DMS79 (cell line): ENCODE measurements around the gene C9orf50.

Experiments used
- DNase-seq: peaks from one replicate; lab custom pipeline; 2025; lab: John Stamatoyannopoulos, UW

Gene C9orf50

DNA sequence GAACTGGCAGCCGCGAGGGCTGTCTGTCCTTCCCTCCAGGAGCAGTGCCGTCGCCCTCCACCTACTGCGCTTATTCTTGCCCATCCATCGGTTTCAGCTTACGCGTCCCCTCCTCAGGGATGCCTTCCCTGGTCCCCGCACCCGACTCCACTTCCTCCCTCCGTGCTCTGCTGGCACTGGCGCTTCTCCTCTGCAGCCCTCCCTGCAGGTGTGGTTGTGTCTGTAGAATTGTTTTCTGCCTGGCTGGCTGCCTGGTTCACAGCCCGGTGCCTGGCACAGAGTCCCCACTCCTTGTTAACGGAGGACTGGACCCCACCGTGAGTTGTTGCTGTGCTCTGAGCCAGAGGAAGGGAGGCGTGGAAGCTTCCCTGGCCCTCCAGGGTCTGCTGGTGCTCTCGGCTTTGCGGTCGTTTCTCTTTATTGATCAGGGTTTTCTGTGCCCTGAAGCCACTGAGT, 10.8 kb upstream of the C9orf50 start:
- DNase-seq = no peak

DNA sequence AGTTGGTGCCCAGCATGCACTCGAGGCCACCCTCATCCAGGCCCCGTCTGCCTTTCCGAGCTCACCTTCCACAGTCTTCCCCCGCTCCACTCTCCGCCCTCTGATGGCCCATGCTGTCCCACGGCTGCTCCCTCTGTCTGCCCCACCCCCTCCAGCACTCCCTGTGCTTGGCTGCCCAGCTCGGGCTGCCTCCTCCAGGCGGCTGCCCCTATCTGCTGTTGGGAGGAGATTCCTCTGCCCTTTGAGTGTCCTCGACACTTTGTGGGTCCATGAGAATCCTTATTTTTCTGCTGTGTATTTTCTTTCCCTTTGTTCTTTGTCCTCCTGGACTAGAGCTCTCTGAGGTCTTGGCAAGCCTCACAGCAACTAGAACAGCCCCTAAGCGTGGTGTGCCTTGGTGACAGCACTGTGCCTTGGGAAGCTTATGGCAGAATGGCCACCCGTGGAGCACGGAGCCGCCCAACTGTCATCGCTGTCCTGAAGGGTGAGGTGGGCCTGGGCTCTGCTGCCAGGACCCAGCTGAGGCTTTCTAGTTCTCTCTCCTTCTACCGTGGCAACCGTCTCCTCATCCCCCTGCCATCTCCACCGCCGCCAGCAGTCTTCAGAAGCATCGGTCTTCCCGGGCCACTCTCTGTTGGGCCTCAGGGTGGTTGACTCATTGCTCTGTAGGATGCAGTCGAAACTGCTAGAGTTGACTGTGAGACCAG, 10.2 kb upstream of the C9orf50 start:
- DNase-seq = no peak

GRCh38 chr9:129629251-129629820, 8.4 kb upstream of the C9orf50 start:
- no peak for DNase-seq

DNA sequence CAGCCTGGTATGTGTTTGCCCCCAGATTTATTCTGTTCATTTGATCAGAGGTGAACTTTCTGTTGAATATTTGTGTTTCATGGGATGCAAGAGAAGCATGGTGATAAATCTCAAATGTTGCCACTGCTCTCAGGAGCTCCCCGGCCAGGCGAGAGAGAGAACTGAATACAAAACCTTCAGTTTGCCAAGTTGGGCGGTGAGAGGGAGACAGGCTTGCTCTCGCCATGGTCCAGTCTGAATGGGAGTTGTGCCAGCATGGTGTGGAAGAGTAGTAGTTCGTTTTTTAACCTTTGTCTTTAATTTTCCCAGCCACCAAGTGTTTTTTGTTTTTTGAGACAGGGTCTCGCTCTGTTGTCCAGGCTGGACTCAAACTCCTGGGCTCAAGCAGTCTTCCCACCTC, 7.8 kb upstream of the C9orf50 start:
- no peak for DNase-seq

DNA sequence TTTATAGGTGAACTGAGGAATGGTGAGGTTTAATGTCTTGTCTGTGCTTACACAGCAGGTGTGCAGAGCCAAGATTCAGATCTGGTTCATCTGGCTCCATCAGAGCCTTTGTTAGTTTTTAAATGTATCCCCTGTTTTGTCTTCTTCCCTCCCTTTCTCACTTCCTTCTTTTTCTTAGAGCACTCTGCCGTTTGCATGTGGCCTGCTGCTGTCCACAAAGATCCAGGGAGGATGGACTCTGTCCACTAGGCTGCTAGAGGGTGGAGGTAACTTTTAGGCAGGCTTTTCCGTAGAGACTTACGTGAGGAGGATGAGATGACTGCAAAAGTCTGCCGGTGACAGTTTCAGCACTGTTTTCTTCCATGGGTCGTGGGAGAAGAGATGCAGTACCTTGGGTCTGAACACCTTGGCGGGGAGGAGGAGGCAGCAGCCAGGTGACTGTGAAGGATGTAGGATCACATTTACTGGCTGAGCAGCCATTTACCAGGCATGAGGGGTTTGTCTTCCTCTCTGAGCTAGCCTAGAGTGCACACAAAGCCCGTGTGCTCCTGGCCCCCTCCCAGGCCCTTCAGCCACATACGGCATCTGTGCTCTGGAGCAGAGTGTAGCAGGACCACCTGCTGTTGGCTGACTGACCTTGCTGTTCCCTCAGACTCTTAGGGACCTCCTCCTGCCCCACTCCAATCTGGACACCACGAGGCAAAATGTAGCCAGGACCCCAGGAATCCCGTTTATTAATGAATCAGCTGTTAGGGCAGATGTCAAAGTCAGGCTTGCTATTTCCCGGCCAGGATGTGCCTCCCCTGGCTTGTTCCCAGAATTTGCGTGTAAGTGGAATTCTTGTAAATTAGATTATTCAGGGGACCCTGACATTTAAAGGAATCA, 6.9 kb upstream of the C9orf50 start:
- DNase-seq = no peak

DNA sequence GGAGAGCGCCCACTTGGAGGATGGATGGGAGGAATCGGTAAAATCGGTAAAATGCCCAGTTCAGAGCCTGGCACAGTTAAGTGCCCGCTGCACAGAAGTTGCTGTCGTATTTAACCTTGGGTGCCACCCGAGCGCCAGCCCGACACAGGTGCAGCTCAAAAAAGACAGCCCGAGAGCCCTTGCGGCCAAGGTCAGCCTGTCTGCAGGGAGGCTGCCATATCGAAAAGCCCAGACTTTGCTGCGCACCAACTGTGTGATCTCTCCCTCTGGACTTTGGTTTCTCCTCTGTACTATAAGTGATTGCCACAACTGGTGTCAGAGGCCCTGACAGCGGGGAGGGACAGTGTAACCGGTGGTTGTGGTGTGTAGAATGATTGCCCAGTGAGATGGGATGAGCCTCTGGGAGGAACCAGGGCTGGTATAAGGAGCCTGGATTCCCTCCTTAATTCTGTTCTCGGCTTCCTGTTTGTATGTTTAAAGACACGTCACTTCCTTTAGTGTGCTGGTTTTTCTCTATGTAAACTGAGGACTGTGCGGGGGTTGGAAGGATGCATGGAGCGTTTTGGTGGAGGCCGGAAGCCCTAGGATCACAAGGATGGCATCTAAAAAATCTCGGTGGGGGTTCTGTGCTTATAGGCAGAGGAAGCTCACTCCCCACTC, 5.9 kb upstream of the C9orf50 start:
- no peak for DNase-seq

- peak; percentile 24 for DNase-seq
Measured at GRCh38 chr9:129626079-129626624, 5.3 kb upstream of the C9orf50 start, which contains the start of gene NTMT1. NTMT1 (plus strand) TSS chr9:129626163; CDS start chr9:129632704, 6,541 bp downstream.

DNA sequence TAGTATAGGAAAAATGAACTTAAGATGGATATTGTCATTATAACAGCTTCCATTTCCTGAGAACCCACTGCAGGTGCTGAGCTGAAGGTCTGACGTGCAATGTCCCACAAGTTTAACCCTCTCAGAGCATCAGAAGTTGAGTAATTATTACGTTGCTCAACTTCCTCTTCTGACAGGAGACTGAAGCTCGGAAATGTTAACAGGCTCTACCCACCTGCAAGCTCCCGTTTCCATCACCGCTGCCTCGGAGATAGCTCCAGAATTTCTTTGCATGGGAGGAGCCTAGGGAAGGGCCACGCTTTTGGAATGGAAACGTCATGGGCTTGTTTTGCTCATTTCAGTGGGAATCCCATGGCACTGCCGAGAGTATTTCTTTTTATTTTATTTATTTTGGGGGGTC, 4.0 kb upstream of the C9orf50 start:
- no peak for DNase-seq

- DNase-seq = no peak
Measured at GRCh38 chr9:129624168-129624759, 3.4 kb upstream of the C9orf50 start.

DNA sequence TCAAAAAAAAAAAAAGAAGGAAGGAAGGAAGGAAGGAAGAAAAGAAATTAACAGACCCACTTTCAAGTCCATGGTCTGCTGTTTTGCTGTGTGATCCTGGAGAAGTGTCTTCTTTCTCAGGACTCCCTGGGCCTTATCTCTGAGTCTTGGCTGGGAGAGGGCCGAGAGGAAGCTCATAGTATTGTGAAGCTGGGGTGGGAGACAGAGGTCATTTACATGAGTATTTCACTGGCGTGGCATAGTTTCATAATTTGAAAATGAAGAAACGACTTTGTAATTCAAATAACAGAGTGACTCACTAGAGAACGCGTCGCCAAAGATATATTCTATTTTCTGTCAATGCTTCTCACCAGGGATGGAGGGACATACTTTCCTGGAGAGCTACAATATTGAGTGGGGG, 2.4 kb upstream of the C9orf50 start:
- DNase-seq = no peak

DNA sequence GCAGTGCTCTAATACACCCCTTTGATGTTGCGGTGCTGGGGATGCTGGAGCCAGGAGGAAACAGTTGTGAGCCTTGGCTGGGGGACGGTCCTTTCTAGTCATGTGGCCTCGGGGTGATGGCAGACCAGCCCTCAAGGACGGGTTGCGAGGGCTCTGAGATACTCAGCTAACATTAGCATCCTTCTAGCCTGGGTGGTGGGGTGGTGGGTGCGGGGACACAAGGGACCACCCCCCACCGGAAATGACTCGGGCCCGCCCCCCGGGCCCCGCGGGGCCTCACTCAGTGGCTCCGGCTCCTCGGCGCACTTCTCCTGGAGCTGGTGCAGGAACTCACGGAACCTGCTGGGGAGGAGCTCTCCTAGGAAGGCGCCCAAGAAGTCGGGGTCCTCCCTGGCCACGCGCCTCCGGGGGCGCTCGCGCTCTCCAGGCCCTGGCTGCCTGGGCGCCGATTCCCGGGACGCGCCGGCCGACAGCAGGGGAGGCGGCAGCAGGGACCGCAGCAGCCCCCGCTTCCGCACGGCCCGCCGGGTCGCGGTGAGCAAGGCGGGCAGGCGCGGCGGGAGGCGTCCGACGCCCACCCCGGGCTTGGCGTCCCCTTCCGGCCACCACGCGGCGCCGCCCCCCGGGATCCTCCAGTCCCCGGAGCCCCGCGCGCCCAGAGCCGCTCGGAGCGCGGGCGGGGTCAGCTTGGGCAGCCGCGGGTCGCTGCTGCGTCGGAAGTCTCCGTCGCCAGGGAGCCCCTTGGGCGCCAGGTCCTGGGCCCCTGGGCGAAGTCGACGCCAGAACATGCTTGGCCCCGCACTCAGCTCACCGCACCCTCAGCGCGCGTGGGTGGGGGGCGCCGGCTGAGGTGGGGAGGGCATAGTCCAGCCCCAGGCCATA, 873 bp downstream of the C9orf50 start:
- DNase-seq = no peak

DNA sequence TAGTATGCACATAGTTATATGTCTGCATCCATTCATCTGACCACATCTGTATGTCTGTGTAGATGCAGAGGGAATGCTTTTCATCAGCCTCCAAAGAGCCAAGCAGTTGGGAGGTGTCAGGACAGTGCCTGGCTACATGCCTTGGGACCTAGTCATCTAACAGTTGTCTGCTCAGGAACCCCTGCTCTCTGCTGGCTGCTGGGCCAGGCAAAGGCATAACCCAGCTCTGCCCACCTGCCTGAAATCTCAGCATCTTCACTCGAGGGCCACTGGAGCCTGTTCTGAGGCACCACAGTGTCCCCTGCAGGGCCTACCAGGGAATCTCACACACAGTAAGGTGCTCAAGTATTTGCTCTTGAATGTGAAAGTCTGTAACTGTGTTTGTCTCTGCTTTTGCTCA, 3.7 kb downstream of the C9orf50 start:
- no peak for DNase-seq

- no peak for DNase-seq
Measured at GRCh38 chr9:129615407-129616285, 5.3 kb downstream of the C9orf50 start.

- no peak for DNase-seq
Measured at GRCh38 chr9:129614932-129615331, 6.0 kb downstream of the C9orf50 start.

GRCh38 chr9:129613520-129614175, 7.3 kb downstream of the C9orf50 start:
- peak; percentile 61 for DNase-seq

DNA sequence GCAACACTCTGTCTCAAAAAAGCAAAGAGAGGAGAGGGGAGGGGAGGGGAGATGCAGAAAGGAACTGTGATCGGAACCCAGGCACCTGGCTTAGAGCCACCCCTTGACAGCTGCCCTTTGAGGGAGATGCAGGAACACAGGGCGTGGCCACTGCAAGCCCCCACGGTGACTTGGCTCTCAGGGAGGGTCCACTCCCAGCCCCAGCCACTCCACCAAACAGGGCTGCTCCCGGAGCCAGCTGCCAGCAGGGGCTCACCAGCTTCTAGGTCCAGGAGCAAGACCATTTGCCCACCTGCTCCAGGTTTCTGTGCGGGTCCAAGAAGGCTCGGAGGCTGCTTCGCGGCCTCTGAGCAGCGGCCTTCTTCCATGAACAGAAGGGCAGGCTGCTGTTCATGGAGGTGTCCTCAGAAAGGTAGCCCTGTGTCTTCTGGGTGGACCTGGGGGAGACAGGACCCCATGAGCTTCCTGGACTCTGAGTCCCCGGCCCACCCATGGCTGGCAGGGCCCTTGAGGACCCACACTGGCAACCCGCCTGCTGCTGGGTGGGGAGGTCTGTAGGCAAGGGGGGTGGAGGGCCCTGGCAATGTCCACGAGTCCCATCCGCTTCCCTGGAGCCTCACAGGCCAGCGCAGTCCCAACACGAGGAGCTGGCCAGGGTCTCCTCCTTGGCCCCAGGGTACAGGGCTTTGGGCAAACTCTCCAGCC, 7.9 kb downstream of the C9orf50 start:
- DNase-seq = no peak

DNA sequence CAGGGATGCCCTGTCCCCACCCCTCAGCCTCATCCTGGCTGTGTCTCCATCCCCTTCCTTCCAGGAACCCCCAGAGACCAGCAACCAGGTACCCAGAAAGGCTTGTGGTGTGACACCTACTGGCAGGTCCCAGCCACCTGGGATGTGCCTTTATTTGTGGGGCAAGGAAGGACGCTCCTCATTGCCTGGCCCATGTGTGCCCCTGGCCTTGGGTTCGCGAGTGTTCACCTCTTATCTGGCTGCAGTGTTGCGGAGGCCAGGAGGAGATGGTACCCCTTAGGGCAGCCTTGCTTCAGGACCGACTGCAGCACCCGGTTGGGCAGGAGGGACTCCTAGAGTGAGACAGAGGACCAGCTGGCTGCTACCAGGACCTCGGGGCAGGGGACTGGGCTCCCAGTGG, 8.8 kb downstream of the C9orf50 start:
- DNase-seq = no peak

GRCh38 chr9:129611307-129611800, 9.5 kb downstream of the C9orf50 start:
- DNase-seq = no peak
